Heart right ventricle (tissue), 16 donors: Measurements from ENCODE around the gene AP2B1. TPM values are rescaled to one million over a fixed set of nuclear protein-coding genes. Genes with fewer than 3 reads are reported as not detected.
A peak's percentile ranks its signal among the peaks of the same experiment; 100 is the strongest.

ENCODE experiments used
- ATAC-seq, 8 donors: fragments of 200-7000 bp; cut with Tn5 transposase; one replicate each; pipeline ENCODE4 v1.9.1; 2020; ENCODE audit warnings: mild to moderate bottlenecking in 8 of 8, moderate library complexity in 8 of 8, moderate number of reproducible peaks in 1 of 8
- DNase-seq, 2 donors: peaks; one replicate each; pipeline ENCODE4 v3.0.0-alpha.2; 2020
- H3K27ac ChIP-seq, 10 donors: fragments of 200-600 bp; sonication (generic) in 2 of 10; one replicate each; pipeline versions ENCODE4 v1.5.0 to v1.8.0; 2020 to 2022; ENCODE audit warnings: mild to moderate bottlenecking in 3 of 10
- H3K27me3 ChIP-seq, 7 donors: fragments of 200-600 bp; one replicate each; pipeline ENCODE4 v1.8.0; 2021 to 2022; ENCODE audit warnings: mild to moderate bottlenecking in 2 of 7
- H3K36me3 ChIP-seq, 9 donors: fragments of 200-600 bp; sonication (generic) in 1 of 9; one replicate each; pipeline versions ENCODE4 v1.5.0 to v1.8.0; 2020 to 2022; ENCODE audit warnings: mild to moderate bottlenecking in 2 of 9
- H3K4me1 ChIP-seq, 9 donors: fragments of 200-600 bp; sonication (generic) in 1 of 9; one replicate each; pipeline versions ENCODE4 v1.5.0 to v1.8.0; 2020 to 2022; ENCODE audit warnings: mild to moderate bottlenecking in 4 of 9
- H3K4me3 ChIP-seq, 10 donors: fragments of 200-600 bp; sonication (generic) in 2 of 10; one replicate each; pipeline versions ENCODE4 v1.5.0 to v1.8.0; 2020 to 2022; ENCODE audit warnings: mild to moderate bottlenecking in 7 of 10, moderate library complexity in 2 of 10
- H3K9me3 ChIP-seq, 11 donors: fragments of 200-600 bp in 10 of 11; sonication (generic) in 2 of 11; one replicate each; pipeline versions ENCODE4 v1.5.0 to v1.8.0; 2013 to 2022; ENCODE audit warnings: mild to moderate bottlenecking in 2 of 11, control low read depth in 1 of 11, moderate library complexity in 1 of 11
- WGBS, 2 donors: extraction: QIAGEN DNeasy Blood & Tissue Kit; methylation state at CpG; one replicate each; pipeline ENCODE4 v1.1.7; 2013; ENCODE audit warnings: inconsistent platforms in 1 of 2; 5-methylcytosine and 5-hydroxymethylcytosine counted together
- intact Hi-C, 10 donors: fragments of 100-400 bp; cut with DNase I; formaldehyde crosslinking; loops; one replicate each; pipeline versions ENCODE4 v1.11.1 to v1.14.2; 2022
- polyA plus RNA-seq, 2 donors: library from polyadenylated mRNA; stranded (reverse); fragments of 200-250 nt; gene quantifications; one replicate each; pipeline ENCODE4 v1.2.3, GENCODE V29; 2013
- total RNA-seq, 10 donors: library from RNA; stranded (reverse); fragmentation: NEBNext Ultra II Directional in 3 of 10; extraction: Animal tissue kit (Norgen Biotek cat#: 25700) in 3 of 10; gene quantifications; one replicate each; pipeline versions ENCODE4 v1.2.1 to v1.2.4, GENCODE V29; 2021 to 2023
- TF ChIP-seq, protein P1 (sequence below), 9 donors: fragments of 200-600 bp; sonication (generic) in 2 of 9; IDR thresholded peaks; one replicate each; pipeline versions ENCODE4 v1.5.0 to v1.8.0; 2021 to 2022; ENCODE audit warnings: antibody characterized with exemption in 9 of 9, mild to moderate bottlenecking in 5 of 9, moderate library complexity in 1 of 9
- donor health status: Arrhythmogenic right ventricular cardiomyopathy.
- donor health status: ischemic (EF 13 %, LVEDD 7.1; RV severe dilation, severe dysfunction).
- donor health status: healthy with polysubstance abuse.
- donor health status: DM: no; HTN: yes; CAD: no.
- donor health status: DM: no; HTN: no; CAD: no.
- donor health status: ischemic (EF 25% LVEDD 6.9; RV normal size, moderate dysfunction).
- donor health status: ischemic (EF 25% LVEDD 5.7; RV mildly dilated, moderate dysfunction).
- donor health status: healthy.
- donor health status: DM: yes; HTN: yes; CAD: no.
- donor health status: Ischemic cardiomyopathy.
- donor health status: ischemic (EF 35%, LVEDD 5.7; RV mildly dilated, moderate dysfunction).
- donor health status: nonischemic (EF 11% LVEDD 7.7; RV severe dilation, severe dysfunction).
- donor health status: DM: yes; HTN: yes; CAD: no.
- donor health status: PGD.
- donor health status: ischemic (EF 29% LVEDD 5.4; RV normal size, mild dysfunction).
- donor health status: nonischemic (EF 23%, LVEDD 6.1; RV moderate dilation, normal function).

The AP2B1 gene
- total and polyA plus RNA-seq, 12 donors = 20.0 to 173 (median 129) TPM

- H3K4me1 ChIP-seq = peaks cover 6 to 24% (median 14%) of the 10 kb centered on the region in 9 donors
- no peak for ATAC-seq
- no peak overlapping the region for H3K4me3 ChIP-seq
- TF ChIP-seq, protein P1, sequence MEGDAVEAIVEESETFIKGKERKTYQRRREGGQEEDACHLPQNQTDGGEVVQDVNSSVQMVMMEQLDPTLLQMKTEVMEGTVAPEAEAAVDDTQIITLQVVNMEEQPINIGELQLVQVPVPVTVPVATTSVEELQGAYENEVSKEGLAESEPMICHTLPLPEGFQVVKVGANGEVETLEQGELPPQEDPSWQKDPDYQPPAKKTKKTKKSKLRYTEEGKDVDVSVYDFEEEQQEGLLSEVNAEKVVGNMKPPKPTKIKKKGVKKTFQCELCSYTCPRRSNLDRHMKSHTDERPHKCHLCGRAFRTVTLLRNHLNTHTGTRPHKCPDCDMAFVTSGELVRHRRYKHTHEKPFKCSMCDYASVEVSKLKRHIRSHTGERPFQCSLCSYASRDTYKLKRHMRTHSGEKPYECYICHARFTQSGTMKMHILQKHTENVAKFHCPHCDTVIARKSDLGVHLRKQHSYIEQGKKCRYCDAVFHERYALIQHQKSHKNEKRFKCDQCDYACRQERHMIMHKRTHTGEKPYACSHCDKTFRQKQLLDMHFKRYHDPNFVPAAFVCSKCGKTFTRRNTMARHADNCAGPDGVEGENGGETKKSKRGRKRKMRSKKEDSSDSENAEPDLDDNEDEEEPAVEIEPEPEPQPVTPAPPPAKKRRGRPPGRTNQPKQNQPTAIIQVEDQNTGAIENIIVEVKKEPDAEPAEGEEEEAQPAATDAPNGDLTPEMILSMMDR (IDR thresholded peaks at IDR 0.05) = no peak
- no peak for DNase-seq
- peaks cover 0 to 78% (median 41%) of the 10 kb centered on the region in 9 donors for H3K36me3 ChIP-seq
- no peaks in the 10 kb centered on the region for H3K27me3 ChIP-seq
- no peak overlapping the region for H3K27ac ChIP-seq
- intact Hi-C loops = no loop called here
- H3K9me3 ChIP-seq = no peaks in the 10 kb centered on the region
- WGBS, 2 donors = 94 to 96% methylated on average over 4 of the region's 4 CpGs
These were observed 137.9 kb downstream of the AP2B1 start for GRCh38 chr17:35725058-35725457.

GRCh38 chr17:35725802-35726126 lies 138.6 kb downstream of the AP2B1 start:
- Histone ChIP-seq H3K4me3 (no peak overlapping the region), H3K36me3 (peaks cover 0 to 73% (median 41%) of the 10 kb centered on the region in 9 donors), H3K4me1 (peaks cover 7 to 31% (median 17%) of the 10 kb centered on the region in 9 donors), H3K9me3 (no peaks in the 10 kb centered on the region), H3K27ac (no peak overlapping the region), H3K27me3 (no peaks in the 10 kb centered on the region)
- TF ChIP-seq, protein P1 (IDR thresholded peaks at IDR 0.05) = no peak
- DNase-seq (no peak), ATAC-seq (no peak)
- 62 to 78% methylated on average over 2 of the region's 2 CpGs for WGBS, 2 donors
- intact Hi-C loops = no loop called here

- intact Hi-C loops = no loop called here
- peaks cover 0 to 68% (median 39%) of the 10 kb centered on the region in 9 donors for H3K36me3 ChIP-seq
- no peak overlapping the region for H3K4me3 ChIP-seq
- H3K4me1 ChIP-seq = peaks cover 12 to 37% (median 23%) of the 10 kb centered on the region in 9 donors
- ATAC-seq (peak in 7 of 8 donors; percentile 35 to 55 (median 46)), DNase-seq (peak; percentile 41 to 67)
- WGBS, 2 donors = 29 to 50% methylated on average over 6 of the region's 6 CpGs
- TF ChIP-seq, protein P1 (IDR thresholded peaks at IDR 0.05) = no peak
- peak overlapping the region in 4 of 10 donors; percentile 7 to 45 (median 12) for H3K27ac ChIP-seq
- peaks cover 0 to 5% (median 0%) of the 10 kb centered on the region in 7 donors for H3K27me3 ChIP-seq
- H3K9me3 ChIP-seq = no peaks in the 10 kb centered on the region
These were observed 139.2 kb downstream of the AP2B1 start for GRCh38 chr17:35726127-35726952.

DNA sequence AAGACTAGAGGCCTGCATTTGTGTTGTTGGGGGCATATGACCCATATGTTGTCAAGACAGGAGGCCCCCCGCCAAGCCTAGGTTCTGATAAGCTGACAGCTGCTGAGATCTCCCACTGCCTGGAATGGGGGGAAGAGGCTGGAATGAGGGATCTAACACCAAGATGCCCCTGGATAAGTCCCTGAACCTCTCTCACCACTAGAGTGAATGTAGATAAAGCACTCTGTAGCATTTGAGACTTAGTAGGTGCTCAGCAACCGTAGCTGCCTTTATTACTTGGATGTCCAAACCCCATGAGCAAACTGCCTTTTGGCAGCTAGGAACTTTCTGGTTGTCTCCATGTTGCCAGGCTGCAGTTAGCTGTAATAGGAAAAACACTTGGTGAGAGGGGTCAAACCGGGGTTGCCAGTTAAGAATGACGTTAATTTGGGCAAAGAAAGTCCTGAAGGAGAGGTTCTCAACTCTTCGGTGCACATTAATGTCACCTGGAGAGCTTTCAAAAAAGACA lies 139.9 kb downstream of the AP2B1 start:
- H3K27ac ChIP-seq = peak overlapping the region in 2 of 10 donors; percentile 9 to 14
- peaks cover 0 to 61% (median 32%) of the 10 kb centered on the region in 9 donors for H3K36me3 ChIP-seq
- H3K9me3 ChIP-seq = no peaks in the 10 kb centered on the region
- TF ChIP-seq, protein P1 (IDR thresholded peaks at IDR 0.05) = no peak
- intact Hi-C loops = no loop called here
- 49 to 64% methylated on average over 5 of the region's 5 CpGs for WGBS, 2 donors
- peaks cover 0 to 12% (median 0%) of the 10 kb centered on the region in 7 donors for H3K27me3 ChIP-seq
- H3K4me3 ChIP-seq = no peak overlapping the region
- peaks cover 13 to 38% (median 24%) of the 10 kb centered on the region in 9 donors for H3K4me1 ChIP-seq
- ATAC-seq (peak in 1 of 8 donors; percentile 21), DNase-seq (no peak)
